Neural progenitor cell (in vitro differentiated cells): ENCODE measurements around the gene INSM1. TPM values are rescaled to one million over a fixed set of nuclear protein-coding genes. Genes with fewer than 3 reads are reported as not detected.
A peak's percentile ranks its signal among the peaks of the same experiment; 100 is the strongest.

Experiments
- DNase-seq: peaks from one replicate; pipeline ENCODE4 v3.0.0-alpha.2; 2016; ENCODE audit warnings: low spot score
- H2AFZ ChIP-seq: fragments of 200-600 bp; sonication (generic); replicated peaks from 2 replicates; pipeline ENCODE4 v1.6.1; 2016; ENCODE audit warnings: antibody characterized with exemption
- H3F3A ChIP-seq: fragments of 200-600 bp; sonication (generic); 2 replicates; pipeline ENCODE4 v1.6.1; 2016; ENCODE audit warnings: antibody characterized with exemption, low read depth
- H3K27ac ChIP-seq: fragments of 200-600 bp; sonication (generic); 2 replicates; pipeline ENCODE4 v1.5.1; 2016; ENCODE audit warnings: mild to moderate bottlenecking
- H3K27me3 ChIP-seq: fragments of 200-600 bp; sonication (generic); 2 replicates; pipeline ENCODE4 v1.6.1; 2016; ENCODE audit warnings: mild to moderate bottlenecking, moderate library complexity
- H3K36me3 ChIP-seq: fragments of 200-600 bp; sonication (generic); 2 replicates; pipeline ENCODE4 v1.5.1; 2016
- H3K4me1 ChIP-seq: fragments of 200-600 bp; sonication (generic); 2 replicates; pipeline ENCODE4 v1.6.1; 2016; ENCODE audit warnings: mixed run types
- H3K4me2 ChIP-seq: fragments of 200-600 bp; sonication (generic); 2 replicates; pipeline ENCODE4 v1.6.1; 2016
- H3K4me3 ChIP-seq: fragments of 200-600 bp; sonication (generic); 2 replicates; pipeline ENCODE4 v1.5.1; 2016
- H3K79me2 ChIP-seq: fragments of 200-600 bp; sonication (generic); 2 replicates; pipeline ENCODE4 v1.6.1; 2016; ENCODE audit warnings: low read depth
- H3K9ac ChIP-seq: fragments of 200-600 bp; sonication (generic); 2 replicates; pipeline ENCODE4 v1.6.1; 2016
- H3K9me3 ChIP-seq: fragments of 200-600 bp; sonication (generic); 2 replicates; pipeline ENCODE4 v1.5.1; 2016; ENCODE audit warnings: low read depth
- H4K20me1 ChIP-seq: fragments of 200-600 bp; sonication (generic); 2 replicates; pipeline ENCODE4 v1.6.1; 2016; ENCODE audit warnings: low read depth
- H3K27ac Mint-ChIP-seq: 3 replicates; pipeline ENCODE4 v1.8.0; 2021; ENCODE audit warnings: mixed read lengths
- H3K27me3 Mint-ChIP-seq: 2 replicates; pipeline ENCODE4 v1.8.0; 2022; ENCODE audit warnings: low read depth, mild to moderate bottlenecking, inconsistent platforms, moderate library complexity, mixed read lengths; ENCODE audit not compliant: insufficient read depth
- H3K36me3 Mint-ChIP-seq: 3 replicates; pipeline ENCODE4 v1.8.0; 2021; ENCODE audit warnings: mixed read lengths
- H3K4me1 Mint-ChIP-seq: 3 replicates; pipeline ENCODE4 v1.8.0; 2021; ENCODE audit warnings: mixed read lengths
- H3K4me3 Mint-ChIP-seq: 3 replicates; pipeline ENCODE4 v1.8.0; 2021; ENCODE audit warnings: mild to moderate bottlenecking, moderate library complexity, mixed read lengths
- H3K9me3 Mint-ChIP-seq: 3 replicates; pipeline ENCODE4 v1.8.0; 2020; ENCODE audit warnings: mixed read lengths
- EZH2 ChIP-seq: fragments of 200-600 bp; sonication (generic); IDR thresholded peaks from 2 replicates; pipeline ENCODE4 v1.6.1; 2017; ENCODE audit warnings: antibody characterized with exemption, mild to moderate bottlenecking, moderate library complexity
- EZH2phosphoT487 ChIP-seq: fragments of 200-600 bp; sonication (generic); IDR thresholded peaks from 2 replicates; pipeline ENCODE4 v1.6.1; 2017; ENCODE audit warnings: antibody characterized with exemption
- total RNA-seq: library from RNA; depleted of rRNA; stranded (reverse); fragments of >200 nt; gene quantifications from 2 replicates; pipeline ENCODE4 v1.2.3, GENCODE V29; 2015; ENCODE audit warnings: low replicate concordance
- TF ChIP-seq, protein P1 (sequence below): fragments of 200-600 bp; sonication (generic); IDR thresholded peaks from 2 replicates; pipeline ENCODE4 v1.5.1; 2017; ENCODE audit warnings: antibody characterized with exemption, mild to moderate bottlenecking

INSM1 gene
- total RNA-seq, 1 donor from 2014 or later: 0.41 TPM

DNA sequence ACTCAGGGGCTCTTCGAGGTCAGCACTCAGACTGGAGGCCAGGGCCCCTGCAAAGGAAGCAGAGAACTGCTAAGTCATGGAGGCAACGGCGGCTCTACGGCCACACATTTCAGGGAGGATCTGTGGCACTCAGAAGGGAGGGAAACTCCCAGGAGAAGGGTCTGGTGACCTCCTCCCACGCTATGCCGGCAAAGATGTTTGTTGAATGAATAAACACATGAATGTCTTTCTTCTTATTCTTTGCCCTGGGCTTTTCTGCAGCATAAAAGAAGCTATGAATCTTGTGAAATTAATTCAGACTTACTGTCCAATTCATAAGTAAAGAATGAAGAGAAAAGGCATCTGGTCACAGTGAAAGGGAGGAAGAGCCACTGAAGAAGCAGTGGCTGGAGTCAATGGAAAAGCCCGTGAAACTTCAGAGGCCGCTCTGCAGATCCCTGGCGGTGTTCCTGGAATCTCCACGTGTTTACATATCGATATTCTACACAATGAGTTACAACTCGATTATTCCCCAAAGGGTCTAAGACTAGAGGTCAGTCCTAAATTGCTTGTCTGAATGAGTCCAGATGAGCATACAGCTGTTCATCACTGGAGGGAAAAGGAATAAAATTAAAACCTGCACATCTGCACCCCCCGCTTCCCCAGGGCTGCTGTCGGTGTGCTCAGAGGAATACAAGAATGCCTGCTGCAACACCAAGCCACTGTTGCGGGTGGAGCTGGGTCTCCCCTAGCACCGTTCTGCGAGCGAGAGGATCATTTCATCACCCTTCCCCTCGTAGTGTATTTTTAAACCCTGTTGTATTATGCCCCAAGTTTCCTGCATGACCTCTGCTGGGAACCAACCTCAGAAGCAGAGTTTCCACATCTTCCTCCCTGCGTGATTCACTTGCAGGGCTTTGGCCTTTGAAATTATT, 25.6 kb downstream of the INSM1 start:
- Histone ChIP-seq H3K4me1 (peaks cover 28% of the 10 kb centered on the region), H3K4me3 (no peak overlapping the region), H3F3A (peaks cover 14% of the 10 kb centered on the region), H3K27me3 (peaks cover 10% of the 10 kb centered on the region), H3K9me3 (no peaks in the 10 kb centered on the region), H4K20me1 (peaks cover 23% of the 10 kb centered on the region), H3K4me2 (no peak overlapping the region), H3K79me2 (no peaks in the 10 kb centered on the region), H3K27ac (no peak overlapping the region), H3K9ac (no peak overlapping the region), H3K36me3 (no peaks in the 10 kb centered on the region), H2AFZ (no peak overlapping the region)
- peaks cover 40% of the 10 kb centered on the region for H3K4me1 Mint-ChIP-seq
- H3K27me3 Mint-ChIP-seq: peaks cover 8% of the 10 kb centered on the region
- H3K9me3 Mint-ChIP-seq: no peaks in the 10 kb centered on the region
- H3K36me3 Mint-ChIP-seq: peaks cover 28% of the 10 kb centered on the region
- TF ChIP-seq, protein P1, sequence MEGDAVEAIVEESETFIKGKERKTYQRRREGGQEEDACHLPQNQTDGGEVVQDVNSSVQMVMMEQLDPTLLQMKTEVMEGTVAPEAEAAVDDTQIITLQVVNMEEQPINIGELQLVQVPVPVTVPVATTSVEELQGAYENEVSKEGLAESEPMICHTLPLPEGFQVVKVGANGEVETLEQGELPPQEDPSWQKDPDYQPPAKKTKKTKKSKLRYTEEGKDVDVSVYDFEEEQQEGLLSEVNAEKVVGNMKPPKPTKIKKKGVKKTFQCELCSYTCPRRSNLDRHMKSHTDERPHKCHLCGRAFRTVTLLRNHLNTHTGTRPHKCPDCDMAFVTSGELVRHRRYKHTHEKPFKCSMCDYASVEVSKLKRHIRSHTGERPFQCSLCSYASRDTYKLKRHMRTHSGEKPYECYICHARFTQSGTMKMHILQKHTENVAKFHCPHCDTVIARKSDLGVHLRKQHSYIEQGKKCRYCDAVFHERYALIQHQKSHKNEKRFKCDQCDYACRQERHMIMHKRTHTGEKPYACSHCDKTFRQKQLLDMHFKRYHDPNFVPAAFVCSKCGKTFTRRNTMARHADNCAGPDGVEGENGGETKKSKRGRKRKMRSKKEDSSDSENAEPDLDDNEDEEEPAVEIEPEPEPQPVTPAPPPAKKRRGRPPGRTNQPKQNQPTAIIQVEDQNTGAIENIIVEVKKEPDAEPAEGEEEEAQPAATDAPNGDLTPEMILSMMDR: no peak
- TF ChIP-seq EZH2 (no peak), EZH2phosphoT487 (no peak)
- H3K4me3 Mint-ChIP-seq: no peak overlapping the region
- DNase-seq: no peak
- H3K27ac Mint-ChIP-seq: no peak overlapping the region

DNA sequence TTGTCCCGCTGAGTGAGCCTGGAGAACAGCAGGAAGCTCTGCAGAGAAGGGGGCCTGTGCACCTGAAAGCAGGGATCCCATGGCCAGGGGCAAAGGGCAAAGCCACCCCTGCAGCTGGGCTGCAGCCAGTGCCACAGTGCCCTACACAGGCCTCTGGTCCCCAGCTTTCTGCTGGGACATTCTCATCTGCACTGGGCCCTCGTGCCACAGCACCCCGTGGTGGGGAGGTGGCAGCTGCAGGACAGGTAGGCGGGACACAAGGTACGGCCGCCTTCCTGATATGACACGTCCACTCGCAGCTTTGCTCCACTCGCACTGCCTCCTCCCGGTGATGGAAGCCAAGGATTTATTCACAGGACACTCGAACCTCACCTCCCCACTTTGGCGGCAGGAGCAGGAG, 27.2 kb downstream of the INSM1 start:
- Histone ChIP-seq H3K9me3 (no peaks in the 10 kb centered on the region), H4K20me1 (peaks cover 23% of the 10 kb centered on the region), H3K79me2 (no peaks in the 10 kb centered on the region), H3K27ac (no peak overlapping the region), H3K9ac (no peak overlapping the region), H3K36me3 (no peaks in the 10 kb centered on the region), H3K27me3 (peaks cover 10% of the 10 kb centered on the region), H3K4me2 (no peak overlapping the region), H3K4me3 (no peak overlapping the region), H2AFZ (no peak overlapping the region), H3F3A (peaks cover 14% of the 10 kb centered on the region), H3K4me1 (peaks cover 28% of the 10 kb centered on the region)
- Mint-ChIP-seq H3K27me3 (peaks cover 8% of the 10 kb centered on the region), H3K4me1 (peaks cover 40% of the 10 kb centered on the region), H3K4me3 (no peak overlapping the region), H3K36me3 (peaks cover 26% of the 10 kb centered on the region), H3K27ac (no peak overlapping the region), H3K9me3 (no peaks in the 10 kb centered on the region)
- TF ChIP-seq EZH2phosphoT487 (no peak), EZH2 (no peak)
- TF ChIP-seq, protein P1: no peak
- DNase-seq: no peak

- Histone ChIP-seq H3K9ac (no peak overlapping the region), H3F3A (peaks cover 14% of the 10 kb centered on the region), H3K27ac (no peak overlapping the region), H4K20me1 (peaks cover 23% of the 10 kb centered on the region), H3K4me1 (peaks cover 28% of the 10 kb centered on the region), H3K27me3 (peaks cover 10% of the 10 kb centered on the region), H2AFZ (no peak overlapping the region), H3K79me2 (no peaks in the 10 kb centered on the region), H3K4me2 (peak overlapping the region; percentile 57), H3K36me3 (no peaks in the 10 kb centered on the region), H3K9me3 (no peaks in the 10 kb centered on the region), H3K4me3 (no peak overlapping the region)
- peak; percentile 88 for DNase-seq
- peaks cover 37% of the 10 kb centered on the region for H3K4me1 Mint-ChIP-seq
- peaks cover 23% of the 10 kb centered on the region for H3K36me3 Mint-ChIP-seq
- TF ChIP-seq, protein P1: no peak
- TF ChIP-seq EZH2: no peak
- TF ChIP-seq EZH2phosphoT487: no peak
- peak overlapping the region; percentile 71 for H3K4me3 Mint-ChIP-seq
- peaks cover 10% of the 10 kb centered on the region for H3K27me3 Mint-ChIP-seq
- peak overlapping the region; percentile 53 for H3K27ac Mint-ChIP-seq
- no peaks in the 10 kb centered on the region for H3K9me3 Mint-ChIP-seq
Measured at GRCh38 chr20:20395903-20396568, 28.1 kb downstream of the INSM1 start.
